ENCODE measurements around the gene GNB5.

The GNB5 gene

GRCh38 chr15:52128568-52128967 is 62.6 kb downstream of the GNB5 start:
- Histone ChIP-seq H3K4me1 (ENCODE audit: insufficient read depth, poor library complexity, severe bottlenecking) (peaks cover 11% of the 10 kb centered on the region), H3K27ac (ENCODE audit: poor library complexity, severe bottlenecking) (no peak overlapping the region), H3K9me3 (ENCODE audit: severe bottlenecking) (peaks cover 3% of the 10 kb centered on the region), H3K36me3 (ENCODE audit: low read depth) (peaks cover 39% of the 10 kb centered on the region), H3K4me3 (ENCODE audit: severe bottlenecking) (no peak overlapping the region), H3K27me3 (ENCODE audit: insufficient read depth, poor library complexity, severe bottlenecking) (no peaks in the 10 kb centered on the region)
- no peak for TF ChIP-seq CTCF (IDR thresholded peaks at IDR 0.05; ENCODE audit: poor library complexity, severe bottlenecking)
- ATAC-seq (ENCODE audit: low read depth) (no peak), DNase-seq (ENCODE audit: low spot score) (no peak)

DNA sequence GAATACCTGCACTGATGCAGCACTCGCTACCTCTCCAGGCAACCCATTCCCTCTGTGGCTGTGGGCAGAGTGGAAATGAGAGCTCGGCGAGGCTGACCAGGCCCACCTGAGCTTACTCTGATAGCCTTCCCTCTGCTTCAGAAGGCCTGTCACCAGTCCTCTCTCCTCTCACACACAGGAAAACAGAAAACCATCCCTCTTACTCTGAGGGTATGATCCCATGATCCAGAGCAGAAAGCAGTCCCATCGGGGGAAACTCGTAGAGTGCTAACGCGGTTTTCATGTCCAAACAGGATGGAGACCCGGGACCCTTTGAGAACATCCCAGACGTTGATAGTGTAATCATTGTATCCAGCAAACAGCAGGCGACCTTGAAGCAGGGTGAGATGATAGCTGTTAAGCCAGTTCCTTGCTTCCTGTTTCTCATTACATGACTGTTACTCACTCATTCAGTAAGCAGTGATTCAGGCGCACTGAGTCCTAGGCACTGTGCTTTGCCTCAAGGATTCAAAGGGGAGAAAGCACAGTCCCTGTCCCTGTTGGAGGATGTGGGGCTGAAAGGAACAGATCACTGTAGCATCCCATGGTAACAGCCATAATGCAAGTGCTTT is 66.8 kb downstream of the GNB5 start:
- peaks cover 3% of the 10 kb centered on the region for H3K9me3 ChIP-seq (ENCODE audit: severe bottlenecking)
- peaks cover 18% of the 10 kb centered on the region; the same call in 1 of the 2 replicates for H3K36me3 ChIP-seq (ENCODE audit: low read depth)
- no peaks in the 10 kb centered on the region for H3K27me3 ChIP-seq (ENCODE audit: insufficient read depth, poor library complexity, severe bottlenecking)
- no peak overlapping the region for H3K4me3 ChIP-seq (ENCODE audit: severe bottlenecking)
- ATAC-seq (ENCODE audit: low read depth) (peak; percentile 88), DNase-seq (ENCODE audit: low spot score) (no peak)
- peaks cover 13% of the 10 kb centered on the region for H3K4me1 ChIP-seq (ENCODE audit: insufficient read depth, poor library complexity, severe bottlenecking)
- peak overlapping the region; percentile 21 for H3K27ac ChIP-seq (ENCODE audit: poor library complexity, severe bottlenecking)
- no peak for TF ChIP-seq CTCF (IDR thresholded peaks at IDR 0.05; ENCODE audit: poor library complexity, severe bottlenecking)

DNA sequence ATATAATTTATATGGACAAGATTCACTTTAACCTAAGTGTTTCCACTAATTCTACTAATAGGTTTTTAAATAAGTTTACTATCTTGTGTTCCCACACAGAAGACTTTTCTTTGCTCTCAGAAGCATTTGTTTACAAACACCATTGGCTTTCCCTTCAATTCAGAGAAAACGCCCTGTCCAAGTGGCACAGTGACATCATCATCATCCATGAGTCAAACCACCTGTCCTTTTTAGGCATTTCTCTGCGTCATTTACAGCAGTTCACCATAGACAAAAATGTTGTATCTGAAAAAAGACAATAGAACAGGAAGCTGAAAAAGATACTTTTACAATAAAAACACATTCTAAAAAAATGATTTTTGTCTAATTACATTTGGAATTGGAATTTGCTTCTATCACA is 69.3 kb downstream of the GNB5 start:
- no peak overlapping the region for H3K4me3 ChIP-seq (ENCODE audit: severe bottlenecking)
- TF ChIP-seq CTCF (IDR thresholded peaks at IDR 0.05; ENCODE audit: poor library complexity, severe bottlenecking), result no peak
- peaks cover 15% of the 10 kb centered on the region; the same call in 1 of the 2 replicates for H3K36me3 ChIP-seq (ENCODE audit: low read depth)
- DNase-seq (ENCODE audit: low spot score) (no peak), ATAC-seq (ENCODE audit: low read depth) (no peak)
- peaks cover 13% of the 10 kb centered on the region for H3K4me1 ChIP-seq (ENCODE audit: insufficient read depth, poor library complexity, severe bottlenecking)
- H3K27me3 ChIP-seq (ENCODE audit: insufficient read depth, poor library complexity, severe bottlenecking), result no peaks in the 10 kb centered on the region
- H3K9me3 ChIP-seq (ENCODE audit: severe bottlenecking), result no peaks in the 10 kb centered on the region
- H3K27ac ChIP-seq (ENCODE audit: poor library complexity, severe bottlenecking), result no peak overlapping the region

DNA sequence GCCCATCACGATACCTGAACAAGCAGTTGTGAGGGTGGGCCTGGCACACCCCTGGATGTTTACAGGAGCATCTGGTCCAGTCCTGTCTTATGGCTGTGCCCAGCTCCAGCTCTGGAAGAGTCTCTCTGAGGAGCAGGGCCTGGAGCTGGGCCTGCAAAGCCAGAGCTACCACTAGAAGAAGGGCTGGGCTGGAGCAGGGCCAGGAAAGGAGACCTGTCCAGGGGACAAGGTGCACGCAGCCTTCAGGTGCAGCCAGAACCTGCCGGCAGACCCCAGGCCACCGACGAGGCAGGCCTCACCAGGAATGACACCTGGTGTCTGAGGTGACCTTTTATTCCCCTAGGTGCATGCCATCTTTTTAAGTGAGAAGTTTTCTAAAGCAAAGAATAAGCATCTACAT is 70.2 kb downstream of the GNB5 start:
- no peak for TF ChIP-seq CTCF (IDR thresholded peaks at IDR 0.05; ENCODE audit: poor library complexity, severe bottlenecking)
- H3K36me3 ChIP-seq (ENCODE audit: low read depth), result peaks cover 9% of the 10 kb centered on the region; the same call in 1 of the 2 replicates
- ATAC-seq (ENCODE audit: low read depth) (no peak), DNase-seq (ENCODE audit: low spot score) (no peak)
- H3K27ac ChIP-seq (ENCODE audit: poor library complexity, severe bottlenecking), result no peak overlapping the region
- no peaks in the 10 kb centered on the region for H3K27me3 ChIP-seq (ENCODE audit: insufficient read depth, poor library complexity, severe bottlenecking)
- no peaks in the 10 kb centered on the region for H3K9me3 ChIP-seq (ENCODE audit: severe bottlenecking)
- H3K4me1 ChIP-seq (ENCODE audit: insufficient read depth, poor library complexity, severe bottlenecking), result peaks cover 13% of the 10 kb centered on the region
- no peak overlapping the region for H3K4me3 ChIP-seq (ENCODE audit: severe bottlenecking)

- no peak overlapping the region for H3K27ac ChIP-seq (ENCODE audit: poor library complexity, severe bottlenecking)
- H3K36me3 ChIP-seq (ENCODE audit: low read depth), result peaks cover 8% of the 10 kb centered on the region; the same call in 1 of the 2 replicates
- H3K27me3 ChIP-seq (ENCODE audit: insufficient read depth, poor library complexity, severe bottlenecking), result no peaks in the 10 kb centered on the region
- no peaks in the 10 kb centered on the region for H3K9me3 ChIP-seq (ENCODE audit: severe bottlenecking)
- DNase-seq (ENCODE audit: low spot score), result no peak
- TF ChIP-seq CTCF (IDR thresholded peaks at IDR 0.05; ENCODE audit: poor library complexity, severe bottlenecking), result no peak
- peaks cover 13% of the 10 kb centered on the region for H3K4me1 ChIP-seq (ENCODE audit: insufficient read depth, poor library complexity, severe bottlenecking)
- ATAC-seq (ENCODE audit: low read depth), result no peak
- no peak overlapping the region for H3K4me3 ChIP-seq (ENCODE audit: severe bottlenecking)
Measured at GRCh38 chr15:52120488-52120887, 70.7 kb downstream of the GNB5 start.
